Endothelial cell of umbilical vein (primary cell): ENCODE data around the gene PLK5. TPM values are rescaled to one million over a fixed set of nuclear protein-coding genes. Genes with fewer than 3 reads are reported as not detected.

Source experiments
- BruUV-seq: library from RNA; stranded (reverse); fragments of 400-500 nt; replicated peaks from 2 replicates; lab custom pipeline; 2021; lab: Mats Ljungman, UMichigan
- CTCF ChIA-PET: fragments of 300-600, 350-600 bp; sonication (Branson Sonifier 250); formaldehyde crosslinking; loops from one replicate; lab custom pipeline; 2021; ENCODE audit warnings: antibody characterized with exemption, inconsistent platforms; lab: Charles Lee
- POLR2A ChIA-PET: fragments of 300-600, 350-600 bp; sonication (Branson Sonifier 250); formaldehyde crosslinking; loops from one replicate; lab custom pipeline; 2021; ENCODE audit warnings: antibody characterized with exemption, inconsistent platforms; lab: Charles Lee
- DNase-seq: peaks from one replicate; pipeline ENCODE4 v3.0.0-alpha.2; 2011; ENCODE audit warnings: low read depth, low spot score
- FAIRE-seq: peaks from 2 replicates; lab custom pipeline; 2011; peaks lifted over from hg19 to GRCh38; lab: Jason Lieb, UNC
- H2AFZ ChIP-seq: 2 replicates; pipeline ENCODE4 v1.6.0; 2012; ENCODE audit warnings: low read depth, low read length, control low read depth, inconsistent platforms
- H3K27ac ChIP-seq: 2 replicates; pipeline ENCODE4 v1.5.1; 2011; ENCODE audit warnings: low read depth, mild to moderate bottlenecking, control low read depth, low read length, moderate library complexity; ENCODE audit not compliant: insufficient read depth
- H3K27me3 ChIP-seq, 2 experiments: 2 replicates each; pipeline versions ENCODE4 v1.6.0 to v1.6.1; 2011; ENCODE audit warnings: low read length in 2 of 2, mixed read lengths in 1 of 2; ENCODE audit not compliant: control insufficient read depth in 2 of 2, insufficient read depth in 2 of 2
- H3K36me3 ChIP-seq, 2 experiments: 2 replicates in 1 of 2; 3 replicates in 1 of 2; pipeline ENCODE4 v1.5.1; 2011; ENCODE audit warnings: low read length in 2 of 2, mild to moderate bottlenecking in 1 of 2, moderate library complexity in 1 of 2; ENCODE audit not compliant: control insufficient read depth in 2 of 2, insufficient read depth in 2 of 2; ENCODE audit errors: extremely low read depth in 1 of 2
- H3K4me1 ChIP-seq: 3 replicates; pipeline ENCODE4 v1.5.1; 2011; ENCODE audit warnings: mild to moderate bottlenecking, low read length; ENCODE audit not compliant: control insufficient read depth, insufficient read depth; ENCODE audit errors: extremely low read depth
- H3K4me2 ChIP-seq: 2 replicates; pipeline ENCODE4 v1.6.1; 2011; ENCODE audit warnings: low read length, control low read depth, mixed read lengths; ENCODE audit not compliant: insufficient read depth
- H3K4me3 ChIP-seq, 3 experiments: fragments of 200-600 bp in 1 of 3; sonication (generic), shearing (Covaris generic) in 1 of 3; replicated peaks in 1 of 3; 2 replicates each; pipeline ENCODE4 v1.5.1; 2011 to 2016; ENCODE audit warnings: control low read depth in 3 of 3, low read length in 3 of 3, mild to moderate bottlenecking in 2 of 3, inconsistent platforms in 1 of 3, low read depth in 1 of 3, moderate library complexity in 1 of 3; ENCODE audit not compliant: insufficient read depth in 1 of 3
- H3K79me2 ChIP-seq: 2 replicates; pipeline ENCODE4 v1.6.0; 2012; ENCODE audit warnings: low read length, inconsistent platforms; ENCODE audit not compliant: control insufficient read depth, insufficient read depth
- H3K9ac ChIP-seq: replicated peaks from 2 replicates; pipeline ENCODE3; 2011; ENCODE audit warnings: low read length, control low read depth; ENCODE audit not compliant: insufficient read depth; ENCODE audit errors: extremely low read depth
- H3K9me1 ChIP-seq: replicated peaks from 3 replicates; pipeline ENCODE4 v1.6.0; 2011; ENCODE audit warnings: mild to moderate bottlenecking, low read length; ENCODE audit not compliant: control insufficient read depth, insufficient read depth; ENCODE audit errors: extremely low read depth
- H3K9me3 ChIP-seq: replicated peaks from 2 replicates; pipeline ENCODE4 v1.5.1; 2012; ENCODE audit warnings: low read length, inconsistent platforms; ENCODE audit not compliant: control insufficient read depth, insufficient read depth
- H4K20me1 ChIP-seq: replicated peaks from 2 replicates; pipeline ENCODE3; 2011; ENCODE audit warnings: mild to moderate bottlenecking, low read length; ENCODE audit not compliant: control insufficient read depth, insufficient read depth; ENCODE audit errors: extremely low read depth
- JUN ChIP-seq: IDR thresholded peaks from 2 replicates; pipeline ENCODE4 v1.6.1; 2011; ENCODE audit warnings: borderline replicate concordance, low read depth; ENCODE audit not compliant: insufficient read length, insufficient read depth
- MYC ChIP-seq: IDR thresholded peaks from one replicate; pipeline ENCODE4 v1.6.1; 2011; ENCODE audit warnings: mild to moderate bottlenecking, low read depth, low read length
- dilution Hi-C: fragments of 300-500 bp; cut with MboI; formaldehyde crosslinking; loops from one replicate; pipeline ENCODE4 v1.15.0; 2019; ENCODE audit warnings: low sequenced_read_pairs; ENCODE audit not compliant: extremely low pct_ligation_motif_present
- intact Hi-C: fragments of 100-400 bp; cut with micrococcal nuclease; formaldehyde crosslinking; loops from one replicate; pipeline ENCODE4 v1.10.0; 2022
- polyA plus RNA-seq, 4 experiments: library from polyadenylated mRNA; depleted of rRNA in 3 of 4; stranded (reverse) in 3 of 4; unstranded in 1 of 4; fragments of >200 nt; gene quantifications; 2 replicates each; pipeline versions ENCODE4 v1.2.1 to v1.2.3, GENCODE V29; 2011 to 2012; ENCODE audit warnings: missing spikeins in 1 of 4
- total RNA-seq: library from RNA; stranded (reverse); gene quantifications from 2 replicates; pipeline ENCODE4 v1.2.3, GENCODE V29; 2021
- TF ChIP-seq, protein P1 (sequence below): IDR thresholded peaks from 2 replicates; pipeline ENCODE4 v1.6.1; 2011; ENCODE audit not compliant: insufficient read depth, insufficient read length

The PLK5 gene
- total and polyA plus RNA-seq, 2 donors (not counting 3 experiments of a cell fraction or from before 2014, with no cell fraction given), result not detected

DNA sequence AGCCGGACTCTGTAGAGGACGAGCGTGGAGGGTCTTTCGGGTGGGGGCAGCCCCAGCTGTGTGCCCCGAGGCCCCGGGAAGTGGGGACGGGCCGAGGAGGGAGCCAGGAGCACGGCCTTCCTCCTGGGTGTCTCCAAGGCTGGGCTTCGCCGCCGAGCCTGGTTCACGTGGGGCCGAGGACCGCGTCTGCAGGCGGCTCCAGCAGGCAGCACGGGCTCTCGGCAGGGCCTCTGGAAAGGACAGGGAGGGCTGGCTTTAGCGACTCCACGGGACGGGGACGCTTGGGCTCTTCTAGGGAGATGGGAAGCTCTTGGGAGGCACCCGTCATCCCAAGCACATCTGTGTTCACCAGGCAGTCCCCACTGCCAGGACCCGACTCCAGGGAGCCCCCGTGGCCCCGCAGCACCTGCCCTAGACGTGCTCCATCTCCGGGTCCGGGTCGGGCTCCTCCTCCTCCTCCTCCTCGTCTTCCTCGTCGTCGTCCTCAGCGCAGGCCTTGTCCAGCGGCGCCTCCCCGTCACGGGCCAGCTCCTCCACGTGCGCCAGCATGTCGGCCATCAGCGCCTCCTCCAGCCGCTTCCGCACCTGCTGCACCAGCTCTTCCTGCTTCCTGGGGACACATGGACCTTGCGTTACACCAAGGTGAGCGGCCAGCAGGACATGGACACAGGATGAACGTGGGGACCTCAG, 54.2 kb downstream of the PLK5 start:
- FAIRE-seq, result no peak
- intact Hi-C loops (no loop called here), dilution Hi-C loops (no loop called here)
- H3K9ac ChIP-seq, result no peak overlapping the region
- no peaks in the 10 kb centered on the region for H3K9me3 ChIP-seq
- H3K79me2 ChIP-seq, result no peaks in the 10 kb centered on the region
- H2AFZ ChIP-seq, result no peak overlapping the region
- no peak for DNase-seq
- H3K9me1 ChIP-seq, result no peaks in the 10 kb centered on the region
- H3K4me1 ChIP-seq, result no peaks in the 10 kb centered on the region
- POLR2A ChIA-PET, result interaction anchor here (0.8 kb wide), 1 partner anchor 13 kb away, joined by 3 read pairs; no protein-coding TSS in a partner anchor
- H4K20me1 ChIP-seq, result no peaks in the 10 kb centered on the region
- H3K4me3 ChIP-seq, result no peak overlapping the region
- no peak overlapping the region for H3K27ac ChIP-seq
- TF ChIP-seq JUN (no peak), MYC (no peak)
- TF ChIP-seq, protein P1, sequence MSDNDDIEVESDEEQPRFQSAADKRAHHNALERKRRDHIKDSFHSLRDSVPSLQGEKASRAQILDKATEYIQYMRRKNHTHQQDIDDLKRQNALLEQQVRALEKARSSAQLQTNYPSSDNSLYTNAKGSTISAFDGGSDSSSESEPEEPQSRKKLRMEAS, result no peak
- no peaks in the 10 kb centered on the region for H3K27me3 ChIP-seq
- CTCF ChIA-PET, result interaction anchor here (1.1 kb wide), 1 partner anchor 13 kb away, joined by 4 read pairs; no protein-coding TSS in a partner anchor
- no peak overlapping the region for H3K4me2 ChIP-seq
- no TSS peak for BruUV-seq
- peaks cover 12 to 43% of the 10 kb centered on the region in 2 experiments for H3K36me3 ChIP-seq

DNA sequence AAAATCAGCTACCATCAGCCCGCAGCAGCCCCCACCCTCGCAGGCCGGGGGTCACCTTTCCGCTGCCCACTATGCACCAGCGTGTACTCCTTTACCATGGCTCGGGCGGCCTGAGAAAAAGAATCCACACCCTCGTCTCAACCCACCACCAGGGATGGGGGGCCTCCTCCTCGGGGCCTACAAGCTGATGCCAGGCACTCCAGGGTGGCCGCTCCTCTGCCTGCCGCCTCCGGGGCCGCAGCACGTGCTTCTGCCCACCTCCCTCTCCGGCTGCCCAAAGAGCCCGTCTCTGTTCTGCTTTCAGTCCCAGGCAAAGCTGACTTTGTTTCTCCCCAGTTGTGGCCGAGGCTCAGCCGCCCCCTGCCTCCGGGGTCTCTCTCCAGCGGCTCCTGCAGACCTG, 55.3 kb downstream of the PLK5 start:
- dilution Hi-C loops, result no loop called here
- H2AFZ ChIP-seq, result no peak overlapping the region
- H3K9me1 ChIP-seq, result no peaks in the 10 kb centered on the region
- FAIRE-seq (no peak), DNase-seq (no peak)
- CTCF ChIA-PET, result no interaction called here
- POLR2A ChIA-PET, result no interaction called here
- no peaks in the 10 kb centered on the region for H3K27me3 ChIP-seq
- H3K9me3 ChIP-seq, result no peaks in the 10 kb centered on the region
- intact Hi-C loops, result no loop called here
- H3K4me3 ChIP-seq, result no peak overlapping the region
- BruUV-seq, result no TSS peak
- TF ChIP-seq JUN, result no peak
- no peak overlapping the region for H3K4me2 ChIP-seq
- H3K27ac ChIP-seq, result no peak overlapping the region
- no peaks in the 10 kb centered on the region for H4K20me1 ChIP-seq
- no peak overlapping the region for H3K9ac ChIP-seq
- H3K79me2 ChIP-seq, result no peaks in the 10 kb centered on the region
- no peaks in the 10 kb centered on the region for H3K4me1 ChIP-seq
- H3K36me3 ChIP-seq, result peaks cover 14 to 46% of the 10 kb centered on the region in 2 experiments
